D721Med (cell line): ENCODE measurements around the gene CC2D1A.

Experiments used
- DNase-seq: peaks from one replicate; pipeline ENCODE4 v3.0.0; 2011; ENCODE audit warnings: low spot score; ENCODE audit not compliant: insufficient read length
- FAIRE-seq: peaks from 2 replicates; lab custom pipeline; 2011; peaks lifted over from hg19 to GRCh38; lab: Jason Lieb, UNC
- CTCF ChIP-seq: IDR thresholded peaks from 2 replicates; pipeline ENCODE4 v1.5.1; 2012; ENCODE audit warnings: mild to moderate bottlenecking, control low read depth; ENCODE audit not compliant: insufficient read depth; ENCODE audit errors: missing control alignments

Gene CC2D1A

GRCh38 chr19:13908674-13909073 lies 2.7 kb downstream of the CC2D1A start:
- no peak for TF ChIP-seq CTCF
- no peak for DNase-seq
- no peak for FAIRE-seq

- DNase-seq (no peak), FAIRE-seq (no peak)
- no peak for TF ChIP-seq CTCF
Observed at GRCh38 chr19:13909430-13909829, 3.4 kb downstream of the CC2D1A start.

GRCh38 chr19:13913352-13913751 lies 7.4 kb downstream of the CC2D1A start:
- no peak for TF ChIP-seq CTCF
- DNase-seq, result no peak
- no peak for FAIRE-seq

GRCh38 chr19:13914777-13915176 lies 8.8 kb downstream of the CC2D1A start:
- FAIRE-seq, result no peak
- no peak for DNase-seq
- no peak for TF ChIP-seq CTCF

- TF ChIP-seq CTCF, result no peak
- no peak for DNase-seq
- no peak for FAIRE-seq
Observed at GRCh38 chr19:13917888-13918406, 11.9 kb downstream of the CC2D1A start.

GRCh38 chr19:13918726-13919411 lies 12.9 kb downstream of the CC2D1A start:
- FAIRE-seq, result no peak

More at GRCh38 chr19:13918726-13919411, 12.9 kb downstream of the CC2D1A start:
- no peak for TF ChIP-seq CTCF
- DNase-seq, result no peak
